ENCODE results near the gene ANTKMT. TPM values are rescaled to one million over a fixed set of nuclear protein-coding genes. Genes with fewer than 3 reads are reported as not detected.

ANTKMT gene
- total RNA-seq, 1 donor from 2014 or later = 44.9 TPM

- H3K4me1 Mint-ChIP-seq (ENCODE audit: low read depth) = peaks cover 10% of the 10 kb centered on the region
- H3K36me3 Mint-ChIP-seq (ENCODE audit: insufficient read depth) = peaks cover 7% of the 10 kb centered on the region
- H3K27ac Mint-ChIP-seq = peak within 1 kb of the TSS; percentile 85
- DNase-seq (ENCODE audit: low spot score, unreplicated experiment) = peak; percentile 82
- TF ChIP-seq, protein P1, sequence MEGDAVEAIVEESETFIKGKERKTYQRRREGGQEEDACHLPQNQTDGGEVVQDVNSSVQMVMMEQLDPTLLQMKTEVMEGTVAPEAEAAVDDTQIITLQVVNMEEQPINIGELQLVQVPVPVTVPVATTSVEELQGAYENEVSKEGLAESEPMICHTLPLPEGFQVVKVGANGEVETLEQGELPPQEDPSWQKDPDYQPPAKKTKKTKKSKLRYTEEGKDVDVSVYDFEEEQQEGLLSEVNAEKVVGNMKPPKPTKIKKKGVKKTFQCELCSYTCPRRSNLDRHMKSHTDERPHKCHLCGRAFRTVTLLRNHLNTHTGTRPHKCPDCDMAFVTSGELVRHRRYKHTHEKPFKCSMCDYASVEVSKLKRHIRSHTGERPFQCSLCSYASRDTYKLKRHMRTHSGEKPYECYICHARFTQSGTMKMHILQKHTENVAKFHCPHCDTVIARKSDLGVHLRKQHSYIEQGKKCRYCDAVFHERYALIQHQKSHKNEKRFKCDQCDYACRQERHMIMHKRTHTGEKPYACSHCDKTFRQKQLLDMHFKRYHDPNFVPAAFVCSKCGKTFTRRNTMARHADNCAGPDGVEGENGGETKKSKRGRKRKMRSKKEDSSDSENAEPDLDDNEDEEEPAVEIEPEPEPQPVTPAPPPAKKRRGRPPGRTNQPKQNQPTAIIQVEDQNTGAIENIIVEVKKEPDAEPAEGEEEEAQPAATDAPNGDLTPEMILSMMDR (IDR thresholded peaks at IDR 0.05; ENCODE audit: unreplicated experiment) = no peak
- H3K4me3 Mint-ChIP-seq (ENCODE audit: low read depth) = peak within 1 kb of the TSS; percentile 79
- peaks cover 2% of the 10 kb centered on the region for H3K27me3 Mint-ChIP-seq
- no peaks in the 10 kb centered on the region for H3K9me3 Mint-ChIP-seq (ENCODE audit: low read depth)
Observed at GRCh38 chr16:679814-680624, 40.9 kb upstream of the ANTKMT start, which contains the start of gene STUB1. TSS of gene STUB1 (plus strand) at chr16:680410. CDS start at chr16:680526, 116 bp downstream.

- no peak overlapping the region for H3K27ac Mint-ChIP-seq
- no peak for DNase-seq (ENCODE audit: low spot score, unreplicated experiment)
- H3K4me1 Mint-ChIP-seq (ENCODE audit: low read depth) = peaks cover 10% of the 10 kb centered on the region
- no peaks in the 10 kb centered on the region for H3K9me3 Mint-ChIP-seq (ENCODE audit: low read depth)
- TF ChIP-seq, protein P1 (IDR thresholded peaks at IDR 0.05; ENCODE audit: unreplicated experiment) = no peak
- H3K36me3 Mint-ChIP-seq (ENCODE audit: insufficient read depth) = peaks cover 7% of the 10 kb centered on the region
- H3K4me3 Mint-ChIP-seq (ENCODE audit: low read depth) = peak overlapping the region; percentile 79
- no peaks in the 10 kb centered on the region for H3K27me3 Mint-ChIP-seq
Observed at GRCh38 chr16:680625-680945, 40.4 kb upstream of the ANTKMT start.

DNA sequence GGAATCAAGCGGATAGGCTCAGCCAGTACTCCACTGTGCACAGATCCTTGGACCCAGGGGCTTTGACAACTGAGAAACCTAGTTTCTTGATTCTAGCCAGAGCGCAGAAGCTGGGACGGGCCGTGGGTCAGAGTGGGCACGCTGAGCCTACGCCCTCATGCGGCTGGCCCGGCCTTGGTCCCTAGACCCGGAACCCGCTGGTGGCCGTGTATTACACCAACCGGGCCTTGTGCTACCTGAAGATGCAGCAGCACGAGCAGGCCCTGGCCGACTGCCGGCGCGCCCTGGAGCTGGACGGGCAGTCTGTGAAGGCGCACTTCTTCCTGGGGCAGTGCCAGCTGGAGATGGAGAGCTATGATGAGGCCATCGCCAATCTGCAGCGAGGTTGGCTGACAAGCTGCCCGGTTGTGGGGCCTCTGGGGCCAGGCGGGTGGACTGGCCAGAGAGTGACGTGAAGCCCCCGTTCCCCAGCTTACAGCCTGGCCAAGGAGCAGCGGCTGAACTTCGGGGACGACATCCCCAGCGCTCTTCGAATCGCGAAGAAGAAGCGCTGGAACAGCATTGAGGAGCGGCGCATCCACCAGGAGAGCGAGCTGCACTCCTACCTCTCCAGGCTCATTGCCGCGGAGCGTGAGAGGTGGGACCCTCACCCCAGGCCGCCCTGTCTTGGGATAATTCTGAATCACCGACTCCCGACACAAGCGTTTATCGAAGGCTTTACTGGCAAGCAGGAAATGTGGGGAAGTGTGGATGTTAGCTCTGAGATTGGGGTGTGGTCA lies 39.8 kb upstream of the ANTKMT start:
- TF ChIP-seq, protein P1 (IDR thresholded peaks at IDR 0.05; ENCODE audit: unreplicated experiment) = no peak
- Mint-ChIP-seq H3K9me3 (ENCODE audit: low read depth) (no peaks in the 10 kb centered on the region), H3K27me3 (no peaks in the 10 kb centered on the region), H3K36me3 (ENCODE audit: insufficient read depth) (peaks cover 8% of the 10 kb centered on the region), H3K4me3 (ENCODE audit: low read depth) (peak overlapping the region; percentile 79), H3K4me1 (ENCODE audit: low read depth) (peaks cover 11% of the 10 kb centered on the region), H3K27ac (peak overlapping the region; percentile 67)
- no peak for DNase-seq (ENCODE audit: low spot score, unreplicated experiment)

DNA sequence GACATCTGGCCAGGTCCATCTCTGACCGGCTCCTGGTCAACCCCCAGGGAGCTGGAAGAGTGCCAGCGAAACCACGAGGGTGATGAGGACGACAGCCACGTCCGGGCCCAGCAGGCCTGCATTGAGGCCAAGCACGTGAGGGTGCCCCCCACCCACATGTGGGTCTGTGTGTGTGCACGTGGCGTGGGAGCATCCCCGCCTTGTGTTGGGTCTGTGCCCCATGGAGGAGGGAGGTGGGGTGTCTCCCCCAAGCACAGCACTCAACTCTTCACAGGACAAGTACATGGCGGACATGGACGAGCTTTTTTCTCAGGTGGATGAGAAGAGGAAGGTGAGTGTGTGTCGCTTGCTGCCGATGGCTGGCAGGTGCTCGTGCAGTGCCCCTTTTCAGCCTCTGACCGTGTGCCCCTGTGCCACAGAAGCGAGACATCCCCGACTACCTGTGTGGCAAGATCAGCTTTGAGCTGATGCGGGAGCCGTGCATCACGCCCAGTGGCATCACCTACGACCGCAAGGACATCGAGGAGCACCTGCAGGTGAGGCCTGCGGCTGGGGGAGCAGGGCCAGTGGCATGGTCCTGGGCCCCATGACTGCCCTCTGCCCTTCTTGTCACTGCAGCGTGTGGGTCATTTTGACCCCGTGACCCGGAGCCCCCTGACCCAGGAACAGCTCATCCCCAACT lies 39.1 kb upstream of the ANTKMT start:
- H3K27ac Mint-ChIP-seq = peak overlapping the region; percentile 49
- peak overlapping the region; percentile 79 for H3K4me3 Mint-ChIP-seq (ENCODE audit: low read depth)
- TF ChIP-seq, protein P1 (IDR thresholded peaks at IDR 0.05; ENCODE audit: unreplicated experiment) = no peak
- no peaks in the 10 kb centered on the region for H3K9me3 Mint-ChIP-seq (ENCODE audit: low read depth)
- peaks cover 10% of the 10 kb centered on the region for H3K36me3 Mint-ChIP-seq (ENCODE audit: insufficient read depth)
- no peak for DNase-seq (ENCODE audit: low spot score, unreplicated experiment)
- H3K4me1 Mint-ChIP-seq (ENCODE audit: low read depth) = peaks cover 11% of the 10 kb centered on the region
- H3K27me3 Mint-ChIP-seq = no peaks in the 10 kb centered on the region

Data from progenitor cell of endocrine pancreas (in vitro differentiated cells).